ENCODE results near the gene MOGAT1. TPM values are rescaled to one million over a fixed set of nuclear protein-coding genes. Genes with fewer than 3 reads are reported as not detected.
"Not testable (repeated sequence)": the region's sequence is repeated elsewhere in the genome, so short reads cannot be mapped to it uniquely, and the experiment has no call there.

The MOGAT1 gene
- total and polyA plus RNA-seq, 2 of the 4 experiments (the other 2 are of a cell fraction) = not detected

DNA sequence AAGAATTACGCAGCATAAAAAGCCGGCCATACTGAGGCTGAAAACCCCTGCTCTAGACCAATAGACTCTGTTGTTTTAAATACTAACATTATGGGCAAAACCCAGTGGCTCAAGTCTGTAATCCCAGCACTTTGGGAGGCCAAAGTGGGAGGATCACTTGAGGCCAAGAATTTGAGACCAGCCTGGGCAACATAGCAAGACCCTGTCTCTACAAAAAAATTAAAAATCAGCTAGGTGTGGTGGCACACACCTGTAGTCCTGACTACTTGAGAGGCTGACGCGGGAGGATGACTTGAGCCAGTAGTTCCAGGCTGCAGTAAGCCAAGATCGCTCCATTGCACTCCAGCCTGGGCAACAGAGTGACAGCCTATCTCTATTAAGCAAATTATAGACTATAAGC is 84.1 kb downstream of the MOGAT1 start:
- H3K23ac ChIP-seq (ENCODE audit: low read depth, low read length); H2BK20ac ChIP-seq (ENCODE audit: low read depth, low read length); H3K18ac ChIP-seq (ENCODE audit: low read depth, low read length); H3K9me1 ChIP-seq (ENCODE audit: insufficient read depth, low read length); H3K79me1 ChIP-seq (ENCODE audit: low read depth in 1 of 2, low read length in 2 of 2); H2BK5ac ChIP-seq (ENCODE audit: low read depth, low read length, poor library complexity, severe bottlenecking); H3K27ac ChIP-seq (ENCODE audit: insufficient read depth, low read length); H3K4me3 ChIP-seq (ENCODE audit: insufficient read depth, low read depth, low read length); H2AK9ac ChIP-seq (replicated peaks; ENCODE audit: low read depth, low read length, poor library complexity); H2BK120ac ChIP-seq (ENCODE audit: low read depth, low read length); H3K56ac ChIP-seq (ENCODE audit: extremely low read depth, insufficient read depth, low read length); H3K4ac ChIP-seq (ENCODE audit: low read depth, low read length); H3K36me3 ChIP-seq (ENCODE audit: control insufficient read depth, insufficient read depth, low read length); dilution Hi-C loops (cut with HindIII; ENCODE audit: low sequenced_read_pairs, unreplicated experiment); H3K9ac ChIP-seq (ENCODE audit: low read depth, low read length); H3K4me2 ChIP-seq (ENCODE audit: low read depth, low read length); H3K27me3 ChIP-seq (ENCODE audit: control insufficient read depth, insufficient read depth, low read length); CTCF ChIA-PET; POLR2A ChIA-PET (ENCODE audit: unreplicated experiment); BruUV-seq (replicated peaks); H2AFZ ChIP-seq (replicated peaks; ENCODE audit: low read length, poor library complexity); ATAC-seq (ENCODE audit: low read depth); in situ Hi-C loops (cut with MboI; ENCODE audit: low sequenced_read_pairs); intact Hi-C loops (cut with micrococcal nuclease); H3K14ac ChIP-seq (replicated peaks; ENCODE audit: low read depth, low read length); H2BK15ac ChIP-seq (ENCODE audit: low read depth, low read length); DNase-seq; H4K5ac ChIP-seq (ENCODE audit: low read depth, low read length); H2AK5ac ChIP-seq (ENCODE audit: low read depth, low read length); H4K91ac ChIP-seq (ENCODE audit: insufficient read depth, low read depth, low read length); H3K9me3 ChIP-seq (ENCODE audit: control insufficient read depth, insufficient read depth, low read length); H4K20me1 ChIP-seq (ENCODE audit: insufficient read depth, low read length); H4K8ac ChIP-seq (ENCODE audit: low read depth in 2 of 2, low read length in 2 of 2): not testable (repeated sequence)
- WGBS, 2 experiments (ENCODE audit: extremely low coverage in 2 of 2, insufficient read length in 1 of 2) = no CpG with 5 or more reads among the region's 5 CpGs
- peaks cover 11% of the 10 kb centered on the region for H3K4me1 ChIP-seq (ENCODE audit: control insufficient read depth, insufficient read depth, low read length)
